Activated CD4-positive, alpha-beta memory T cell treated with anti-CD3 and anti-CD28 coated beads, Interleukin-2, amount 10 ng/mL, durations not matched to agents 7 days and 5 days (primary cell): Measurements from ENCODE around the gene ZBTB7B. TPM values are rescaled to one million over a fixed set of nuclear protein-coding genes. Genes with fewer than 3 reads are reported as not detected.
A peak's percentile ranks its signal among the peaks of the same experiment; 100 is the strongest.

Experiments used
- CTCF ChIA-PET: fragments of 350-600 bp; sonication (Branson Sonifier 250); formaldehyde crosslinking; loops from one replicate; lab custom pipeline; 2021; ENCODE audit warnings: antibody characterized with exemption, inconsistent platforms; lab: Charles Lee
- POLR2A ChIA-PET: fragments of 350-600 bp; sonication (Branson Sonifier 250); formaldehyde crosslinking; loops from one replicate; lab custom pipeline; 2021; ENCODE audit warnings: antibody characterized with exemption; lab: Charles Lee
- DNase-seq: peaks from one replicate; pipeline ENCODE4 v3.0.0-alpha.2; 2020
- H3K27ac Mint-ChIP-seq: one replicate; pipeline ENCODE4 v1.8.0; 2021; ENCODE audit warnings: mild to moderate bottlenecking, mixed read lengths
- H3K27me3 Mint-ChIP-seq: one replicate; pipeline ENCODE4 v1.8.0; 2021; ENCODE audit warnings: mixed read lengths
- H3K36me3 Mint-ChIP-seq: one replicate; pipeline ENCODE4 v1.8.0; 2021; ENCODE audit warnings: low read depth, mixed read lengths
- H3K4me1 Mint-ChIP-seq: one replicate; pipeline ENCODE4 v1.8.0; 2021; ENCODE audit warnings: mixed read lengths
- H3K4me3 Mint-ChIP-seq: one replicate; pipeline ENCODE4 v1.8.0; 2021; ENCODE audit warnings: mild to moderate bottlenecking, mixed read lengths
- H3K9me3 Mint-ChIP-seq: one replicate; pipeline ENCODE4 v1.8.0; 2021; ENCODE audit warnings: mixed read lengths
- total RNA-seq, 2 experiments: library from RNA; stranded (reverse); gene quantifications; one replicate each; pipeline ENCODE4 v1.2.3, GENCODE V29; 2021

ZBTB7B gene
- total RNA-seq, 2 experiments from 2014 or later = 151 to 152 TPM

DNA sequence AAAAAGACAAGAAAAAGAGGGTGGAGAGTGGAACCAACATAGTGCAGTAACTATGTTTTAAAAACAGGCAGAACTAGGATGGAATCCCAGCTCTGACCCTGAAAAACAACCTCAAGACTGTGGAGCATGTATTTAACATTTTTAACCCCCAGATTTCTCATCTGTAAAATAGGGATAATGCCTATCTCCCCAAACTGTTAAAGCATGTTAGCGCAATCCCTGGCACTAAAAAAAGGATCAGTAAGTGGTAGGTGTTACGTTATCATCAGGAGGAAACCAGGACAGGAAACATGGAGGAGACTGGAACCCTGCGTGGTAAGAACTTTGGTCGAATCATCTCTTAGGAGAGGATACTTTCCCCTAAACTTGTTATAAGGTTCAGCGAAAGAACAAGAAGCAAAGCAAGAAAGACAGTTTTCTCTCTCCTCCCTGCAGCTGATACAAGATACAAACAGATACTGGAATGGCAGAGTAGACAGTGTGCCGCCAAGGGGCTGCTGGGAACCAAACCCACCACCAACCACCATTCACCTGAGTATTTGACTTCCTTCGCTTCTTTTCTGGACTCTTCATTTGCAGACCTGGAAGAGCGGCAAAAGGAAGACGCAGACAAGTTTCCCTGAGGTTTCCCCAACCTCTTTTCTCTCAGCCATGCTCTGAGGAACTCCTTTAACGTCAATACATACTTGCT is 42.0 kb upstream of the ZBTB7B start:
- H3K4me3 Mint-ChIP-seq = peak overlapping the region; percentile 97
- H3K36me3 Mint-ChIP-seq = peaks cover 51% of the 10 kb centered on the region
- peaks cover 67% of the 10 kb centered on the region for H3K4me1 Mint-ChIP-seq
- no peak for DNase-seq
- H3K9me3 Mint-ChIP-seq = no peaks in the 10 kb centered on the region
- ChIA-PET CTCF (interaction anchor here (0.5 to 4.3 kb wide), 14 partner anchors 12 to 846 kb away, joined by 3 to 24 read pairs (median 3); partner anchors contain the start of genes ADAM15, CKS1B and LENEP), POLR2A (interaction anchor here (0.7 to 4.3 kb wide), 17 partner anchors 8 to 233 kb away, joined by 3 to 62 read pairs (median 6); partner anchors contain the start of genes CKS1B, FLAD1, PMVK and SHC1)
- H3K27ac Mint-ChIP-seq = peak overlapping the region; percentile 89
- no peaks in the 10 kb centered on the region for H3K27me3 Mint-ChIP-seq

DNA sequence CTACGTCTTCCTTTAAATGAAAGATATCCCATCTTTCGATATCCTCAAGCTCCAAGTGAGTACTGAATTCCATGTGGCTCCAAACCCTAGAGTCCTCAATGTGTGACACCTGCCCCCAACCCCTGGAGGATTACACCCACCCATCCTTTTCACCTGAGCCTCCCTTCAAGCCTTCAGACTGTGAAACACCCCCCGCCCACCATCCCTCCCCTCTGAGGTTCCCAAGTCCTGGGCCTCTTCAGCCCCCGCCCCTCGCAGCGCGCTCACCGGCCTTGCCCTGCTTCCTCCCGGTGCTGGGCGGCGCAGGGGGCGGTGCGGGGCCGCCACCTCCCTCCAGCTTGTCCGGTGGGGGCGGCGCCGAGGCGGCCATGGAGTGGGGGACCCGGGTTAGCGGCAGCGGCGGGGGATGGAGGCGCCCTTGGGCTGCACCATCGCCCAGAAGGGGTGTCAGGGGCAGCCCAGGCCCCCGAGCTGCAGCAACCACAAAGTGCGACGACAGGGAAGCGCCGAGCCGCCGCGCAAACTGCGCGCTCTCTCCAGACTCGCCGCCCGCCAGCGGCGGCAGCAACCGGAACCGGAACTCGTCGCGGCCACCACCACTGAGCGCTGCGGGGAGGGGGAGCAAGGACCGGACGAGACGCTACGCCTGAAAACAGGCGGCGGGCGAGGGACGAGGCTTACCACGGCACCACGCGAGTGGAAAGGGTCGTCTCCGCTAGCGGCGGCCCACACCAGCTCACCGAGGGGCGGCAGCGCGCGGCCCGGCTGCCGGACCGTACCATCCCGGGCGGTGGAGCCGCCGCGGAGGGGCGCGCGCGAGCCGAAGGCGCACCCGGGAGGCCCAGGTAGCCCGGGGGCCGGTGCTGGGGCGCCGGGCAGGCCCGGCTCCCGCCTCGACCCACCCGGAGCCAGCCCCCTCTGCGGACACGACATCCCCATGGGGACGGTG is 41.1 kb upstream of the ZBTB7B start, which contains the start of gene PYGO2:
TSS of gene PYGO2 (minus strand) at position 576 of the 949 bp plus-strand sequence. CDS start at position 370, 206 bp downstream.
- peak; percentile 83 for DNase-seq
- Mint-ChIP-seq H3K4me3 (peak within 1 kb of the TSS; percentile 97), H3K4me1 (peaks cover 58% of the 10 kb centered on the region), H3K9me3 (no peaks in the 10 kb centered on the region), H3K27ac (peak within 1 kb of the TSS; percentile 89), H3K27me3 (no peaks in the 10 kb centered on the region), H3K36me3 (peaks cover 58% of the 10 kb centered on the region)
- ChIA-PET CTCF (interaction anchor here (0.5 to 4.3 kb wide), 16 partner anchors 11 to 847 kb away, joined by 3 to 24 read pairs (median 4); partner anchors contain the start of genes ADAM15, CKS1B, FLAD1 and LENEP), POLR2A (interaction anchor here (0.7 to 4.3 kb wide), 14 partner anchors 9 to 232 kb away, joined by 3 to 62 read pairs (median 6); partner anchors contain the start of genes CKS1B, FLAD1, PMVK and SHC1)

DNA sequence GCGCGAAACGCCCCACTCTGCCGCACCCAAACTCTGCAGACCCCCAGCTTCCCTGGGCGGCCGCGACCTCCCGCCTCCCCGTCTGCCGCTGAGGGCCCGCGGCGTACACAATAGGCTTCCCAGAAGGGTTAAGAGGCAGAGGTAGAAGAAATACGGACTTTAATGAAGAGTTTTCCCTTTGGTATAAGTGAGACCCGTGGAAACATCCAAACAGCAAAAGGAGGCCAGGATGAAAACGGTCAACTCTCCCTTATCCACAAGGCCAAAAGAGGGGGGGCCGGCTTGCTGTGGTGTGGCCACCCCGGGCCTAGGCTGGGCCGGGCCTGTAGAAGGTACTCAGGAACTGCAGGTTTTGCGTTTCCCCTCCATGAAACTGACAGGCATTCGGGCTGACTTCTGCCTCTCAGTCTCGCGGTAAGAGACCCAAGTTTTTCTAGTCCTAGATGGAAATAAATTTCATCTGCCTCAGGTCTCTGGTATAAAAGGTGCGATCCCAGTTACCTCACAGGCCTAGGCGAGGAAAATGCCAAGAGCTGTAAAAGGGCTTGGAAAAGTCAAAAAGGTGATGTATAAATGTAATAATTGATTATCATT is 40.3 kb upstream of the ZBTB7B start:
- peaks cover 66% of the 10 kb centered on the region for H3K36me3 Mint-ChIP-seq
- peak overlapping the region; percentile 88 for H3K4me3 Mint-ChIP-seq
- no peaks in the 10 kb centered on the region for H3K27me3 Mint-ChIP-seq
- H3K27ac Mint-ChIP-seq = peak overlapping the region; percentile 85
- no peaks in the 10 kb centered on the region for H3K9me3 Mint-ChIP-seq
- DNase-seq = no peak
- H3K4me1 Mint-ChIP-seq = peaks cover 52% of the 10 kb centered on the region
- CTCF ChIA-PET = interaction anchor here (1.2 to 4.3 kb wide), 7 partner anchors 11 to 403 kb away, joined by 3 to 24 read pairs (median 4); partner anchors contain the start of genes CKS1B, FLAD1 and LENEP
- POLR2A ChIA-PET = interaction anchor here (1.3 to 4.3 kb wide), 11 partner anchors 9 to 60 kb away, joined by 3 to 62 read pairs (median 12); partner anchors contain the start of genes CKS1B, FLAD1, PMVK and SHC1

DNA sequence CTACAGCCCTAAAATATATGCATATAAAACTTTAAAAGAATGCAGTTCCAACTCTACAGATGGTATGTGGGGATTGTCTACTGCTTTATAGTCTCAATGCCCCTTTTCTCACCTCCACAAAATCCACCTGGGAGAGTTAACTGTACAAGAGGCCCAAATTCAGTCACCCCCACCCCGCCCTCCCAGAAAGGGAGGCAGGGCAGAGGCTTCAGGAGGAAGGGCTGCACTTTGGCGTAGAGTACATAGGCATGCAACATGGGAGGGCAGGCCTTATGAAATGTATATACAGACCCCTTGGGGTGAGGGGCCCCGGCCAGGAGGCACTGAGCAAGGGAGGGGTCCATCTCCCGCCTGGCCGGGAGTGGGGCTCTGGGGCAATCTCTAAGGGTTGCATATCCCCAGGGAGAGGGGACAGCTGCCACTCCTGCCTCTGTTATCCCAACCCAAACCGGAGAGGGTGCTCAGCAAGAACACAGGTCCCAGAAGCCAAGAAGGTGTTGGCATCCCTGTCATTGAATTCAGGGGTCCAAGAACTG is 39.7 kb upstream of the ZBTB7B start:
- Mint-ChIP-seq H3K36me3 (peaks cover 69% of the 10 kb centered on the region), H3K9me3 (no peaks in the 10 kb centered on the region), H3K27ac (peak overlapping the region; percentile 85), H3K4me3 (peak overlapping the region; percentile 88), H3K4me1 (peaks cover 54% of the 10 kb centered on the region), H3K27me3 (no peaks in the 10 kb centered on the region)
- POLR2A ChIA-PET = interaction anchor here (1.3 to 4.3 kb wide), 8 partner anchors 8 to 47 kb away, joined by 4 to 62 read pairs (median 21); partner anchors contain the start of genes CKS1B, FLAD1, PMVK and SHC1
- CTCF ChIA-PET = interaction anchor here (1.7 to 4.3 kb wide), 3 partner anchors 10 to 54 kb away, joined by 4 to 24 read pairs (median 16); partner anchors contain the start of genes CKS1B and FLAD1
- no peak for DNase-seq

DNA sequence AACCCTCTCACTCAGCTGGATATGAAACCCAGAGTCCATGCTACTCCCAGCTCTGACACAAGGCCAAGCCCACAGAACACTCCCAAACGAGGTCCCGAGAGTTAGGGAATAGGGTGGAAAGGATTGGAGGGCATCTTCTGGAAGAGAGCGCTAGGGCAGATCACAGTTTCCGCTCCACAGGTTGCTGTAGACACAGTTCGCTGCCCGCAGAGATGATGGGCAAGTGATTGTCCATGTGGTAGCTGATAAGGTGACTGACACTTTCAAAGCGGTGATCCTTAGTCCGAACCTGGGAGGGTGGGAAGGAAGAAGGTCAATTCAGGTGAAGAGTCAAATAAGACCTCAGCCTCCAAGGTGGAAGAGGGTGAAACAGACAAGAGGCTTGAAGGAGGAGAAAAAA is 39.0 kb upstream of the ZBTB7B start:
- Mint-ChIP-seq H3K36me3 (peaks cover 67% of the 10 kb centered on the region), H3K27me3 (no peaks in the 10 kb centered on the region), H3K27ac (peak overlapping the region; percentile 58), H3K4me1 (peaks cover 57% of the 10 kb centered on the region), H3K9me3 (no peaks in the 10 kb centered on the region), H3K4me3 (no peak overlapping the region)
- ChIA-PET CTCF (interaction anchor here (4.3 kb wide), 1 partner anchor 9 kb away, joined by 24 read pairs; the partner anchor contains the start of gene CKS1B), POLR2A (interaction anchor here (0.7 to 3.9 kb wide), 4 partner anchors 9 to 27 kb away, joined by 3 to 25 read pairs (median 8); partner anchors contain the start of genes CKS1B, PBXIP1 and PMVK)
- DNase-seq = no peak

DNA sequence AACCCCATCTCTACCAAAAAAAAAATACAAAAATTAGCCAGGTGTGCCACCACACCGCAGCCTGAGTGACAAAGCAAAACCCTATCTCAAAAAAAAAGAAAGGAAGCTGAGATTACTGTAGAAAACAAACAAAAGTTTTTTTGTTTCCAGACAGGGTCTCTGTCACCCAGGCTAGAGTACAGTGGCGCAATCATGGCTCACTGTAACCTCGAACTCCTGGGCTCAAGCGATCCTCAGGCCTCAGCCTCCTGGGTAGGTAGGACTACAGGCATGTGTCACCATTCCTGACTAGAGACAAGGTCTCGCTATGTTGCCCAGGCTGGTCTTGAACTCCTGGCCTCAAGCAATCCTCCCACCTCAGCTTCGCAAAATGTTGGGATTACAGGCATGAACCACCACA is 38.2 kb upstream of the ZBTB7B start:
- no peak for DNase-seq
- no peaks in the 10 kb centered on the region for H3K27me3 Mint-ChIP-seq
- peaks cover 61% of the 10 kb centered on the region for H3K4me1 Mint-ChIP-seq
- H3K36me3 Mint-ChIP-seq = peaks cover 72% of the 10 kb centered on the region
- ChIA-PET POLR2A (interaction anchor here (0.8 to 1.6 kb wide), 7 partner anchors 9 to 52 kb away, joined by 3 to 10 read pairs (median 5); partner anchors contain the start of genes CKS1B, FLAD1 and PBXIP1), CTCF (interaction anchor here (1.2 to 4.3 kb wide), 2 partner anchors 9 to 32 kb away, joined by 4 to 24 read pairs; partner anchors contain the start of gene CKS1B)
- H3K9me3 Mint-ChIP-seq = no peaks in the 10 kb centered on the region
- H3K4me3 Mint-ChIP-seq = no peak overlapping the region
- peak overlapping the region; percentile 57 for H3K27ac Mint-ChIP-seq

DNA sequence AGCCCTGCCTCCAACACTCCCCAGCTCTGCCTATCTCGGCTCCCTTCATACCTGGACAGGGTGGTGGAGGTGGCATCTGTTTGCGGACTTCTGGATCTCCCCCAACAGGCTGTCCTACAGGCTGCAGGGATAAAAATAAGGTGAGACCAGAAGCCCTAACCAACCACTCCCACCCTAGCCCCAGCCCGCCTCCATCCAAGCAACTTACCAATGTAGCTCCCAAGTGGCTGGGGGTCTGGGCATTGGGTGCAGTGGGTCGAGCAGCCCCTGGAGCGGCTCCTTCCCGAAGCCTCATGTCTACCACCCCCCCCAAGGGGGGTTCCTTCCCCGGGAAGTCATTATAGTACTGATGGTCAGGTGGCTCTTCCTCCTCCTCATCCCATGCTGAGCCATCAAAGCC is 36.5 kb upstream of the ZBTB7B start:
- Mint-ChIP-seq H3K4me3 (no peak overlapping the region), H3K27ac (no peak overlapping the region), H3K9me3 (no peaks in the 10 kb centered on the region), H3K36me3 (peaks cover 66% of the 10 kb centered on the region), H3K4me1 (peaks cover 59% of the 10 kb centered on the region), H3K27me3 (no peaks in the 10 kb centered on the region)
- ChIA-PET CTCF (interaction anchor here (1.1 kb wide), 1 partner anchor 11 kb away, joined by 3 read pairs; no protein-coding TSS in a partner anchor), POLR2A (interaction anchor here (0.7 to 0.8 kb wide), 2 partner anchors 10 to 11 kb away, joined by 3 to 4 read pairs; partner anchors contain the start of gene PBXIP1)
- no peak for DNase-seq

DNA sequence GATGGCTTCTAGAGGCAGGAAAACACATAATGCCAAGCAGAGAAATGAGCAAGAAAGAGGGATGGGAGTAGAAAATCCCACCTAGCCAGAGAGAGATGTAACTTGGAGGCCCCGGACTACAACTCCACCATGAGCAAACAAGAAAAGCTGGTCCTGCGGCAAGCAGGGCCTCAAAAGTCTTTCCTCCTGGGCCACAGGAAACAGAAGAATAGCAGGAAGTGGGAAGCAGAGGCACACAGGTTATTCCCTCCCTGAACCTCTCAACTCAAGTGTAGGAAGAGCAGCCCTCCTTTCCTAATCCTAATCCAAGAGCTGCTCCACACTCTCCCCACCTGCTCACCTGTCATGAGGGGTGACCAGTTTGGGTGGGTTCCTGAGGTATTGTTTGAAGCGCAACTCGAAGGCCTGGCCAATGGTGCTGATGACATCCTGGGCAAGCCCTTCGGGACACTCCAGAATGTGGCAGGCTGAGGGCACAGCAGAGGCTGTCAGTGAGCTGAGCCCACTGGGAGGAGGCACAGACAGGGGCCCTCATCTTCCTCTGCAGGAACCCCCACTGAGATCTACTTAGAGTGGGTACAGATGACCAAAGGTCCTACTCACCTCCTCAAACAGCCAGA is 35.2 kb upstream of the ZBTB7B start:
- Mint-ChIP-seq H3K9me3 (no peaks in the 10 kb centered on the region), H3K4me1 (peaks cover 66% of the 10 kb centered on the region), H3K4me3 (no peak overlapping the region), H3K27me3 (no peaks in the 10 kb centered on the region), H3K36me3 (peaks cover 68% of the 10 kb centered on the region), H3K27ac (peak overlapping the region; percentile 45)
- CTCF ChIA-PET = interaction anchor here (0.8 kb wide), 1 partner anchor 15 kb away, joined by 5 read pairs; no protein-coding TSS in a partner anchor
- POLR2A ChIA-PET = no interaction called here
- no peak for DNase-seq

DNA sequence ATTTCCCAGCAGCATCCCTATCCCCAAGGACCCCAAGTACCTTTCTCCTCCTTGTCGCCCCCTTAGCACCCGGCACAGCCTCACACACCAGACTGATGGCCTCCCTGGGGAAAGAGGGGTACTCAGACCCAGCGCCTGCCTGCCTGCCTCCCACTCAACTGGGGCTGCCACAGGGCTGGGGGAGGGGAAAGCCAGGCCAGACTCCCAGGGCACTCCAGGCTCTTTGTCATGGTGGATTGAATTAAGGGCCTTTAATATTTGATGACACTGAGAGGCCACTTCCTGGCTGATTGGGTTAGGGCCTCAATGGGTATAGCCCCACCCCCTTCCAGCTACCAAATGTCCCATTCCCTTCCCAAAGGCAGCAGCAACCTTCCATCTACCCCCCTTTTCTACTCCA is 33.9 kb upstream of the ZBTB7B start:
- CTCF ChIA-PET = no interaction called here
- Mint-ChIP-seq H3K4me3 (no peak overlapping the region), H3K27ac (peak overlapping the region; percentile 40), H3K4me1 (peaks cover 60% of the 10 kb centered on the region), H3K36me3 (peaks cover 61% of the 10 kb centered on the region), H3K9me3 (no peaks in the 10 kb centered on the region), H3K27me3 (no peaks in the 10 kb centered on the region)
- no peak for DNase-seq
- POLR2A ChIA-PET = interaction anchor here (3.0 kb wide), 1 partner anchor 15 kb away, joined by 13 read pairs; the partner anchor contains the start of gene FLAD1

DNA sequence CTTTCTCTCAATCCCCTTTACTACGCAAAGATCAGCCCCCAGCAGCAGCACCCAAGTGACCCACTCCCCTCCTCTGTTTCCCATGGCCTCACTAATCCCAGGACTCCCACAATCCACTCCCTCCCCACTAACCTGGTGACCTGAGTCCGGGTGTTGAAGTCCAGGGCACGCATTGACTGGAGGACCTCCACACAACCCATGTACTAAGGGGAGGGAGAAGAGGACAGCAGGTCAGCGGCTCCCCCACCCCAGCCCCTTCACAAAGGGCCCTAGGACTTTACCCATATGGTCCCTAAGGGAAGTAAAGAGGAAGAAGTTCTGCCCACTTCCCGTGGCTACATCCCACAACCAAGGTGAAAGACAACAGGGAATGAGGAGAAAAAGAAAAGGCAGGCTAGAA is 33.4 kb upstream of the ZBTB7B start:
- ChIA-PET POLR2A (interaction anchor here (0.9 to 3.9 kb wide), 3 partner anchors 8 to 46 kb away, joined by 3 to 34 read pairs (median 13); partner anchors contain the start of genes FLAD1 and PYGO2), CTCF (interaction anchor here (1.7 kb wide), 1 partner anchor 25 kb away, joined by 4 read pairs; no protein-coding TSS in a partner anchor)
- H3K9me3 Mint-ChIP-seq = no peaks in the 10 kb centered on the region
- H3K36me3 Mint-ChIP-seq = peaks cover 57% of the 10 kb centered on the region
- peaks cover 57% of the 10 kb centered on the region for H3K4me1 Mint-ChIP-seq
- no peaks in the 10 kb centered on the region for H3K27me3 Mint-ChIP-seq
- no peak overlapping the region for H3K4me3 Mint-ChIP-seq
- H3K27ac Mint-ChIP-seq = peak overlapping the region; percentile 40
- DNase-seq = no peak
